B cell (primary cell): Measurements from ENCODE around the gene BTNL3. TPM values are rescaled to one million over a fixed set of nuclear protein-coding genes. Genes with fewer than 3 reads are reported as not detected.

Experiments
- ATAC-seq: fragments of 200-7000 bp; cut with Tn5 transposase; one replicate; pipeline ENCODE4 v1.10.0; 2021; ENCODE audit warnings: low read depth, mild to moderate bottlenecking, moderate number of reproducible peaks, moderate library complexity
- CTCF ChIA-PET: fragments of 350-600 bp; sonication (Branson Sonifier 250); formaldehyde crosslinking; loops from one replicate; lab custom pipeline; 2021; ENCODE audit warnings: antibody characterized with exemption, inconsistent platforms; lab: Charles Lee
- POLR2A ChIA-PET: fragments of 350-600 bp; sonication (Branson Sonifier 250); formaldehyde crosslinking; loops from one replicate; lab custom pipeline; 2021; ENCODE audit warnings: antibody characterized with exemption; lab: Charles Lee
- DNase-seq: peaks from one replicate; pipeline ENCODE4 v3.0.0; 2013
- H2AFZ ChIP-seq: 2 replicates; pipeline ENCODE4 v1.6.1; 2012; ENCODE audit warnings: mild to moderate bottlenecking, low read depth, low read length; ENCODE audit not compliant: insufficient read depth, poor library complexity, severe bottlenecking
- H3K27ac ChIP-seq, 2 donors: 1 replicate in 1 of 2; 2 replicates in 1 of 2; pipeline ENCODE4 v1.5.1; 2012 to 2013; ENCODE audit warnings: low read length in 2 of 2, mild to moderate bottlenecking in 2 of 2, moderate library complexity in 1 of 2
- H3K27me3 ChIP-seq, 4 experiments: fragments of 200-600 bp in 1 of 4; sonication (generic) in 1 of 4; replicated peaks in 1 of 4; 1 replicate in 2 of 4; 2 replicates in 2 of 4; pipeline versions ENCODE4 v1.6.1 to v1.7.0; 2013 to 2016; ENCODE audit warnings: low read length in 3 of 4, mild to moderate bottlenecking in 2 of 4, mixed read lengths in 1 of 4, moderate library complexity in 1 of 4; ENCODE audit not compliant: insufficient read depth in 4 of 4, control insufficient read depth in 3 of 4; ENCODE audit errors: control extremely low read depth in 1 of 4
- H3K36me3 ChIP-seq, 2 experiments: replicated peaks in 1 of 2; 1 replicate in 1 of 2; 2 replicates in 1 of 2; pipeline versions ENCODE4 v1.6.1 to v1.7.1; 2013; ENCODE audit warnings: low read length in 1 of 2; ENCODE audit not compliant: insufficient read depth in 2 of 2, control insufficient read depth in 1 of 2; ENCODE audit errors: control extremely low read depth in 1 of 2, extremely low read depth in 1 of 2
- H3K4me1 ChIP-seq, 2 donors: fragments of 200-600 bp in 1 of 2; sonication (generic) in 1 of 2; 1 replicate in 1 of 2; 2 replicates in 1 of 2; pipeline versions ENCODE4 v1.5.1 to v1.6.1; 2013 to 2017; ENCODE audit warnings: low read length in 2 of 2; ENCODE audit not compliant: control insufficient read depth in 2 of 2, insufficient read depth in 2 of 2
- H3K4me2 ChIP-seq: replicated peaks from 2 replicates; pipeline ENCODE3; 2012; ENCODE audit warnings: mild to moderate bottlenecking, low read depth, low read length; ENCODE audit not compliant: poor library complexity, severe bottlenecking
- H3K4me3 ChIP-seq, 5 experiments: fragments of 200-600 bp in 1 of 5; sonication (generic) in 1 of 5; 1 replicate in 3 of 5; 2 replicates in 2 of 5; pipeline versions ENCODE4 v1.5.1 to v1.7.0; 2011 to 2016; ENCODE audit warnings: low read length in 4 of 5, mild to moderate bottlenecking in 4 of 5, low read depth in 2 of 5, control low read depth in 1 of 5, moderate library complexity in 1 of 5; ENCODE audit not compliant: insufficient read depth in 1 of 5; ENCODE audit errors: control extremely low read depth in 1 of 5, extremely low read depth in 1 of 5
- H3K79me2 ChIP-seq: fragments of 200-600 bp; sonication (generic); one replicate; pipeline ENCODE4 v1.6.0; 2016; ENCODE audit warnings: low read length; ENCODE audit not compliant: control insufficient read depth, insufficient read depth
- H3K9ac ChIP-seq: fragments of 200-600 bp; sonication (generic); 2 replicates; pipeline ENCODE4 v1.6.1; 2017; ENCODE audit warnings: mild to moderate bottlenecking, low read length, moderate library complexity
- H3K9me3 ChIP-seq, 3 donors: one replicate each; pipeline versions ENCODE4 v1.6.1 to v1.7.1; 2013; ENCODE audit warnings: low read length in 2 of 3; ENCODE audit not compliant: control insufficient read depth in 2 of 3, insufficient read depth in 1 of 3; ENCODE audit errors: control extremely low read depth in 1 of 3
- H4K20me1 ChIP-seq: 2 replicates; pipeline ENCODE4 v1.6.0; 2012; ENCODE audit warnings: mild to moderate bottlenecking, low read length; ENCODE audit not compliant: insufficient read depth, control insufficient read depth, poor library complexity, severe bottlenecking
- H3K27ac Mint-ChIP-seq: one replicate; pipeline ENCODE4 v1.8.0; 2021; ENCODE audit warnings: mixed read lengths
- H3K27me3 Mint-ChIP-seq: one replicate; pipeline ENCODE4 v1.8.0; 2021; ENCODE audit warnings: mixed read lengths
- H3K4me1 Mint-ChIP-seq: one replicate; pipeline ENCODE4 v1.8.0; 2021; ENCODE audit warnings: mixed read lengths
- H3K4me3 Mint-ChIP-seq: one replicate; pipeline ENCODE4 v1.8.0; 2021; ENCODE audit warnings: mixed read lengths
- H3K9me3 Mint-ChIP-seq: one replicate; pipeline ENCODE4 v1.8.0; 2022; ENCODE audit warnings: mixed read lengths; ENCODE audit not compliant: insufficient read depth
- CTCF ChIP-seq: fragments of 200-600 bp; IDR thresholded peaks from one replicate; pipeline ENCODE4 v1.8.0; 2022; ENCODE audit warnings: antibody characterized with exemption, mild to moderate bottlenecking
- EZH2 ChIP-seq: IDR thresholded peaks from 2 replicates; pipeline ENCODE4 v1.6.1; 2012; ENCODE audit warnings: borderline replicate concordance, low read depth, mild to moderate bottlenecking, moderate library complexity, low read length; ENCODE audit not compliant: insufficient read depth, poor library complexity, severe bottlenecking
- WGBS: methylation state at CpG from one replicate; pipeline ENCODE4 v1.1.5; 2013; ENCODE audit warnings: missing lambda C conversion rate; ENCODE audit not compliant: insufficient coverage; 5-methylcytosine and 5-hydroxymethylcytosine counted together
- intact Hi-C: fragments of 100-400 bp; cut with micrococcal nuclease; formaldehyde crosslinking; loops from one replicate; pipeline ENCODE4 v1.10.0; 2022
- polyA minus RNA-seq: library from RNA; depleted of rRNA, polyadenylated mRNA; stranded (reverse); fragments of >200 nt; gene quantifications from 2 replicates; pipeline ENCODE4 v1.2.3, GENCODE V29; 2012
- polyA plus RNA-seq: library from polyadenylated mRNA; depleted of rRNA; stranded (reverse); fragments of >200 nt; gene quantifications from 2 replicates; pipeline ENCODE4 v1.2.3, GENCODE V29; 2012
- total RNA-seq, 2 donors: library from RNA; stranded (reverse); fragments of 120-200 nt in 1 of 2; gene quantifications; 1 replicate in 1 of 2; 2 replicates in 1 of 2; pipeline versions ENCODE4 v1.2.3 to v1.2.4, GENCODE V29; 2013 to 2022

BTNL3 gene
- not detected in 2 replicates for total RNA-seq
- total RNA-seq (2013) = not detected
- not detected in 2 replicates for polyA plus RNA-seq
- polyA minus RNA-seq = not detected in 2 replicates

GRCh38 chr5:180988592-180988991, at the start of gene BTNL3:
Gene BTNL3 (plus strand): TSS chr5:180988846. CDS start chr5:180989029, 183 bp downstream.
- ATAC-seq = no peak
- WGBS = 95% methylated on average over 4 of the region's 5 CpGs

More at GRCh38 chr5:180988592-180988991, at the start of gene BTNL3:
- H3K9ac ChIP-seq = no peak within 1 kb of the TSS
- Mint-ChIP-seq H3K27ac (no peak within 1 kb of the TSS), H3K27me3 (peaks cover 23% of the 10 kb centered on the region), H3K4me1 (peaks cover 12% of the 10 kb centered on the region), H3K4me3 (no peak within 1 kb of the TSS), H3K9me3 (no peaks in the 10 kb centered on the region)
- no peaks in the 10 kb centered on the region for H4K20me1 ChIP-seq
- H3K27ac ChIP-seq = no peak within 1 kb of the TSS
- DNase-seq = no peak
- CTCF ChIA-PET = no interaction called here
- peaks cover 0 to 12% (median 0%) of the 10 kb centered on the region in 4 experiments for H3K27me3 ChIP-seq
- H3K9me3 ChIP-seq = peaks cover 0 to 7% (median 0%) of the 10 kb centered on the region in 3 donors
- TF ChIP-seq CTCF = no peak
- no peak for TF ChIP-seq EZH2
- no peaks in the 10 kb centered on the region for H3K4me1 ChIP-seq
- H3K4me3 ChIP-seq = no peak within 1 kb of the TSS
- intact Hi-C loops = no loop called here
- H3K36me3 ChIP-seq = no peaks in the 10 kb centered on the region
- no peak within 1 kb of the TSS for H3K4me2 ChIP-seq
- no peaks in the 10 kb centered on the region for H3K79me2 ChIP-seq
- no peak within 1 kb of the TSS for H2AFZ ChIP-seq
- POLR2A ChIA-PET = no interaction called here
